HuH-7 (cell line): ENCODE results near the gene SNAI1.
A peak's percentile ranks its signal among the peaks of the same experiment; 100 is the strongest.
"Not testable (repeated sequence)": the region's sequence is repeated elsewhere in the genome, so short reads cannot be mapped to it uniquely, and the experiment has no call there.

Experiments
- DNase-seq: peaks from one replicate; pipeline ENCODE4 v3.0.0; 2011; ENCODE audit warnings: low spot score

The SNAI1 gene

DNA sequence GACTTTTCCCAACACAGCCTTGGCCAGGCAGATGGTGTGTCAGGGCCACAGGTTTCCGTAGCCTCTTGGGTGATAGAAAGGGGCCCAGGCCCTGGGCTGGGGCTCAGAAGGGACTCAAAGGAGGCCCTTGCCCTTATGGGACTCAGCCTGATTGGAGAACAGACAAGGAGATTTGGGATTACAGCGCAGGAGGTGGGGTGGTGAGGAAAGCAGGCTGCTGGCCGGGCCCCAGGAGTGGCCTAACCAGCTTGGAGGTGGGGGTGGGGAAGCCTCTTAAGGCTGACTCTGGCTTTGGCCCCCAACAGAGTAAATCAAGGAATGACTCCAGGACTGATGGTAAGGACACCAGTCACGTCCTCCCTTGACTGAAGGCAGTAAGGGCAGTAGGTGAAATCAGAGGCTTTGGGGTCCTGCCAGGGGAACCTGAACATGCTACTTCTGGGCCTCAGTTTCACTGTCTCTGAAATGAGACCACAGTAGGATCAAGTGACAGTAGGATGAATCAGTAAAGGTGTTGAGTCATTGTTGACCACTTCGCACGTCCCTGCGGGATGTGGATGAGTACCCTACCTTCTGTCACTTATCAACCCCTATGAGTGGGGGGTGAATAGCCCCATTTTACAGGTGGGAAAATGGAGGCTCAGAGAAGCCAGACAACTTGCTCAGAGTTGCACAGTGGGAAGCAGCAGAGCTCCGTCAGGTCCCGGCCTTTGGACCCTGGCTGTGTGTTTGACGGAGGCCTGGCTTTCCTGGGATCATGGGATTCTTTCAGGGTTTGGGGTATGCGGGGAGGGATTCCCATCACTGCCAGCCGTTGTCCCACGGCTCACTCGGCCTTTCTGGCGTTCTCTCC, 4.5 kb downstream of the SNAI1 start:
- DNase-seq, result no peak

DNA sequence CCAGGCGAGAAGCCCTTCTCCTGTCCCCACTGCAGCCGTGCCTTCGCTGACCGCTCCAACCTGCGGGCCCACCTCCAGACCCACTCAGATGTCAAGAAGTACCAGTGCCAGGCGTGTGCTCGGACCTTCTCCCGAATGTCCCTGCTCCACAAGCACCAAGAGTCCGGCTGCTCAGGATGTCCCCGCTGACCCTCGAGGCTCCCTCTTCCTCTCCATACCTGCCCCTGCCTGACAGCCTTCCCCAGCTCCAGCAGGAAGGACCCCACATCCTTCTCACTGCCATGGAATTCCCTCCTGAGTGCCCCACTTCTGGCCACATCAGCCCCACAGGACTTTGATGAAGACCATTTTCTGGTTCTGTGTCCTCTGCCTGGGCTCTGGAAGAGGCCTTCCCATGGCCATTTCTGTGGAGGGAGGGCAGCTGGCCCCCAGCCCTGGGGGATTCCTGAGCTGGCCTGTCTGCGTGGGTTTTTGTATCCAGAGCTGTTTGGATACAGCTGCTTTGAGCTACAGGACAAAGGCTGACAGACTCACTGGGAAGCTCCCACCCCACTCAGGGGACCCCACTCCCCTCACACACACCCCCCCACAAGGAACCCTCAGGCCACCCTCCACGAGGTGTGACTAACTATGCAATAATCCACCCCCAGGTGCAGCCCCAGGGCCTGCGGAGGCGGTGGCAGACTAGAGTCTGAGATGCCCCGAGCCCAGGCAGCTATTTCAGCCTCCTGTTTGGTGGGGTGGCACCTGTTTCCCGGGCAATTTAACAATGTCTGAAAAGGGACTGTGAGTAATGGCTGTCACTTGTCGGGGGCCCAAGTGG, 5.3 kb downstream of the SNAI1 start:
- no peak for DNase-seq

DNA sequence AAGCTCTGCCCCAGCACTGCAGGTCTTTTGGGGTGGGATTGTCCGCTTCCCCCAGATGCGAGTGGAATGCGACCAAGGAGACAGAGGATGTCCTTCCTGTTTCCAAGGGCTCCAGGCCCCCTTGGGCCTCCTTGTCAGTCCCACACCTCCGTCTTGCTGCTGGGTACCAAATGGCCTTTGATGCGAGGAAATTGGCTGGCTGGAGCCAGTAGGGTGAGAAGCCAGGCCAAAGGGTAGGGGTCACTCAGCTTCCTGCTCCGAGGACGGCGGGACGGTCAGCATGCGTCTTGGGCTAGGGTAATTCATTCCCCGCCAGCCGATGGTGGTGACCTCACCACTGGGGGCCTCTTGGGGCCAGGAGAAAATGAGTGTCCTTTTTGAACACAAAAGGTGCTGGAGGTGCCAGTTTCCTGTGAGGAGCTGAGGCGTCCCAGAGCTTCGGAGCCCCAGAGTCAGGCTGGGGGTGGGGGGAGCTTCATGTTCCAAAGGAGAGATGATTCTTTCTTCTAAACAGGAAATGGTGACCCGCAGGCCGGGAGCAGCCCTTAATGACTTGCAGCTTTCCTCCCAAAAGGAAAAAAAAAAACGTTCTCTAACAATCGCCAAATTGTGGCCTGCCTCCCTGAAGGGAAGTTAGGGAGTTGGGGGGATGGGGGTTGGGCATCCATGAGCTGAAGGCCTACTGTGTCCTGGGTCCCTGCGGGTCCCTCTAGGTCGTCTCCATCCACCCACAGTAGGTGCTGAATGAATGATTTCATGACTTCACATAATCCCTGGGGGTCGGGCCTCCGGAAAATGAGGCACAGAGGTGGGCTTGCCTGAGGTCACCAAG, 6.7 kb downstream of the SNAI1 start:
- no peak for DNase-seq

DNA sequence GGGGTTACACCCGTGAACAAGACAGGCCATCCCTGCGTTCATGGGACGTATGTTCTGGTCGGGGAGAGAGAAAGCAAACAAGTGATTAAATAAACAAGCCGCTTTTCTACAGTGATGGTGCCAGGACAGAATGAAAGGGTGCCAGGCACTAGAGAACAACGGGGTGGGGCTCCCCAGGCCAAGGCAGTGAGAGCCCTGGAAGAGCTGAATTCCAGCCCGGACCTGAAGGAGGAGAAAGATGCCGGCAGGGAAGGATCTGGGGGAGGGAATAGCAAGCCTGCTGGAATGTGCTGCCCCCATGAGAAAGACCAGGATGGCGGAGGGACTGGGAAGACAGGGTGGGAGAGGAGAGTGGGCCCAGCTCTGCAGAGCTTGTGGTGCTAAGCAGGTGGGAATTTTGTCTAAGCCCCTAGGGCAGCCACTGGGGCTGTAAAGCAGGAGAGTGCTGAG, 7.5 kb downstream of the SNAI1 start:
- no peak for DNase-seq

DNA sequence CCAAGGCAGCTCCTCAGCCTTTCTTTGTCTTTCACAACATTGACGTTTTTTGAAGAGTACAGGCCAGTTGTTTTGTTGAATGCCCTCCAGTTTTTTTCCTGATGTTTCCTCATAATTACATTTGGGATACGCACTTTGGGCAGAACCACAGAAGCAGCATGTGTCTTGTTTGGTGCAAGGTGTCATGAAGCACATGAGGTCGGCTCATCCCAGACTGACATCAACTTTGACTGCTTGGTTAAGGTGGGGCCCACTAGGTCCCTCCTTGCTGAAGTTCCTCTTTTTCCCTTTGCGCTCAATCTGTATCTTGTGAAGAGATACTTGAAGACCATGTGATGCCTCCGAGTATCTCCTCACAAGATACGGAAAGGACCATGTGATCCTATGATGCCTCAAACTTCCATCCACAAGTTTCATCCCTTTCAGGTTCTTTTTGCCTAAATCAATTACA, 10.5 kb downstream of the SNAI1 start:
- no peak for DNase-seq

GRCh38 chr20:49995586-49995985, 12.8 kb downstream of the SNAI1 start:
- no peak for DNase-seq

DNA sequence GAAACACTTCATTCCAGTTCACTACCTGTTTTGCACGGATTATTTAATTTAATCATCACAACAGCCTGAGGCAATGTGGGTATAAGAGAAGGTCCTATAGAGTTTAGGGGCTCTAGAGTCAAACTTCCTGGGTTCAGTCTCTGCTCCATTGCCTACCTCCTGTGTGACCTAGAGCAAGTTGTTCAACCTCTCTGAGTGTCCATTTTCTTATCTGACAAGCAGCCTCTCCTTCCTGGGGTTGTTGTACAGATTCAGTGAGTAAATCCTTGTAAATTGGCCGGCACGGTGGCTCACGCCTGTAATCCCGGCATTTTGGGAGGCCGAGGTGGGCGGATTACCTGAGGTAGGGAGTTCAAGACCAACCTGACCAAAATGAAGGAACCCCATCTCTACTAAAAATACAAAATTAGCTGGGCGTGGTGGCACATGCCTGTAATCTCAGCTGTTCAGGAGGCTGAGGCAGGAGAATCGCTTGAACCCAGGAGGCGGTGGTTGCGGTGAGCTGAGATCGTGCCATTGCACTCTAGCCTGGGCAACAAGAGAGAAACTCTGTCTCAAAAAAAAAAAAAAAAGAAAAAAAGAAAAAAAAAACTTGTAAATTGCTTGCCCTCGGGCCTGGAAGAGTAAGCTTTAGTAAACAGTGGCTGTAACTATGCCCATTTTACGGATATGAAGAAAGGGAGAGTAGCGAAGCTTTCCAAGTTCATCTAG, 15.9 kb downstream of the SNAI1 start:
- not testable (repeated sequence) for DNase-seq

GRCh38 chr20:49999329-49999728, 16.5 kb downstream of the SNAI1 start:
- DNase-seq, result no peak

- DNase-seq, result not testable (repeated sequence)
These were observed 17.9 kb downstream of the SNAI1 start for GRCh38 chr20:50000548-50001222.

DNA sequence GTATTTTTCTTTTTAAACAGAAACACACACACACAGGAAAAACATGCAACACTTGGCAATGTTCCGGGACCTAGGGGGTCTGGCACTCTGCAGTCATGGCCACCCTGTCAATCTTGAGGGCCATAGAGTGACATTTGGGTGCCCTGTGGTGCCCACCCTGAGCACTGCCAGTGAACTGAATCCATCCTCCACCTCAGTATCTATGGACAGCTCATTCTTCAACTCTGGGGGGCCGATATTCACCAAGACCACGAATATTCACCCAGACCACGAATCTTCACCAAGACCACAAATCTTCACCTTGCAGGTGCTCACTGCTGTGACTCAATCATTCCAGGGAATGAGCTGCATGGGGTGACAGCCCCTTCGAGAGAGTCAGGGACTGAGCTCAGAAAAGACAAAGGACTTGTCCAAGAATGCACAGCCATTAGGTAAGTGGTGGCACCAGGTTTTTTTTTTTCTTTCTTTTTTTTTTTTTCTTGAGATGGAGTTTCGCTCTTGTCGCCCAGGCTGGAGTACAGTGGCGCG, 19.1 kb downstream of the SNAI1 start:
- no peak for DNase-seq

- no peak for DNase-seq
These were observed 20.5 kb downstream of the SNAI1 start for GRCh38 chr20:50003253-50003656.

GRCh38 chr20:50004229-50004628, 21.4 kb downstream of the SNAI1 start:
- no peak for DNase-seq

DNA sequence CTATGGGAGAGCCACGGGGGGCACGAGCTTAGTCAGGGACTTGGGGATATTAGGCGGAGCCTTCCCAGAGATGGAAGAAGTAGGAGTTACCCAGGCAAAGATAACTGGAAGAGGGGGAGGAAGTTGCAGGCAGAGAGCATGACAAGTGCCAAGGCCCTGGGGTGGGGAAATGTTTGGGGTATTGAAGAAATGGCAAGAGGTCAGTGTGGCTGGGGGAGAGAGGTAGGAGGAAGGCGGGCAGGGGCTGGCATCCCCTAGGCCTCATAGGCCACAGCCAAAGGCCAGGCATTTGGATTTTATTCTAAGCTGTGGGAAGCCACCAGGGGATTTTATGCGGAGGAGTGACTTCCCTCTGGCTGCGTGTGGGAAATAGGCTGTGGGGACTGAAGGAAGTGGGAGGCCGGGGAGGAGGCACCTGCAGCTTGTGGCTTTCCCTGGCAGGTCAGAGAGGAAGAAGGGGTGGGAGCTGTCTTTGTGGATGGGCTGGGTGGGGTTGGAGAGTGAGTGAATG, 22.7 kb downstream of the SNAI1 start:
- no peak for DNase-seq

DNA sequence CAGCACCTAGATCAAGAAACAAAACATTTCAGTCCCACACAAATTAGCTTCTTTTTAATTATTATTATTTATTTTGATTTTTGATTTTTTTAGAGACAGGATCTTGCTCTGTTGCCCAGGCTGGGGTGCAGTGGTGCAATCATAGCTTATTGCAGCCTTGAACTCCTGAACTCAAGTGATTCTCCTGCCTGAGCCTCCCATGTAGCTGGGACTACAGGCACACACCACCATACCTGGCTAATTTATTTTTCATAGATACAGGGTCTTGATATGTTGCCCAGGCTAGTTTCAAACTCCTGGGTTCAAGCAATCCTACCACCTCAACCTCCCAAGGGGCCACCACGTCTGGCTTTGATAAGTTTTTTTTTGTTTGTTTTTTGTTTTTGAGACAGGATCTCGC, 24.6 kb downstream of the SNAI1 start:
- DNase-seq, result no peak

GRCh38 chr20:50008007-50008406, 25.2 kb downstream of the SNAI1 start:
- DNase-seq, result no peak

DNA sequence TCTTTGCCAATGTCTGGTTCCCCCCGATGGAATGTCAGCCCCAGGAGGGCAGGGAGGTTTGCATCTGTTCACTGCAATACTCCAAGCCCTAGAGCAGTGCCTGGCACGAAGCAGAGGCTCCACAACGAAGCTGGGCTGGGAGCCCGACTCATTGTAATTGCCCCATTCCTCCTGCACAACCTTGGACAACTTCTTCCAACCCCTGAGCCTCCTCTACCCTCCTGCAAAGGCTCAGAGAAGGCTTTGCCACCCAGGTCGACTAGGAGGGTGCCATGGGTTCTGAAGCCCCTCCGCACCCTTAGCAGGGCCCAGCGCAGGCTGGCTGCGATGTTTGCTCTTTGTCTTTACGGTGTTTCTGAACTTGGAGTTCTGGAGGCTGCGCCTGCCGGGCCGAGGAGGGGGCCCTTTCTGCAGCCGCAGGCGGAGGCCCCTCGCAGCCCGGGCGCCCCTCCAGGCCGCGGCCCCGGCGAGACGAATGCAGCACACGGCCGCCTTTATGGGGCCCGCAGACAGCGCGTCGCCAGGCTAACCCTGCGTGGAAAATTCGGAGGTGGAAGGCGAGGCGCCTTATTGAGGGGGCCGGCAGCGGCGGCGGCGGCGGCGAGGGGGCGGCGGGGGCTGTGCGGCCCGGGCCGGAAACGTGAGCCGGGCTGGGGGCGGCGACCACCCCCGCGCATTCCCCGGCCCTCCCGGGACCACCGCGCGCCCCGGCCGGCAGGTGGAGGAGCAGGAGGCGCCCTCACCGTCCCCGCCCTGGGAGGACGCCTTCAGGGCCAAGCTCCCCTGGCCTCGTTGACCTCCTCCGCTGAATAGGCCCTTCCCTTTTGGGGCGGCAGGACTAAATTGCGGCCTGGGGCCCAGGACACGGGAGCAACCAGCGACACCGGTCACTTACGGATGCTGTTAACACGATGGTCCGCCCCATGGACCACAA, 27.0 kb downstream of the SNAI1 start:
- DNase-seq, result no peak

GRCh38 chr20:50011597-50011996, 28.8 kb downstream of the SNAI1 start:
- not testable (repeated sequence) for DNase-seq

GRCh38 chr20:50012282-50013263, 29.8 kb downstream of the SNAI1 start:
- DNase-seq, result peak; percentile 70
